Breast epithelium (tissue), 3 donors: ENCODE measurements around the gene TNFRSF17. TPM values are rescaled to one million over a fixed set of nuclear protein-coding genes. Genes with fewer than 3 reads are reported as not detected.

Source experiments
- total RNA-seq, 3 donors: library from RNA; depleted of rRNA; stranded (reverse); fragments of >200 nt; gene quantifications; one replicate each; pipeline ENCODE4 v1.1.0, GENCODE V29; 2016

Gene TNFRSF17
- total RNA-seq, 3 donors from 2014 or later = 0.44 to 0.98 TPM; not detected in 1

Other genes starting within 250 kb of the TNFRSF17 start
- 10 to 100 TPM; 38.6 to 53.7 (median 47.9) TPM for gene TXNDC11, start 222.4 kb upstream of the TNFRSF17 start, total RNA-seq
- 10 to 100 TPM; 58.4 to 70.7 (median 67.5) TPM for gene ZC3H7A, start 168.0 kb upstream of the TNFRSF17 start, total RNA-seq
- gene RSL1D1, start 113.7 kb upstream of the TNFRSF17 start, total RNA-seq = 100 to 1,000 TPM; 150 to 219 (median 172) TPM
- gene GSPT1, start 49.3 kb upstream of the TNFRSF17 start, total RNA-seq = 10 to 100 TPM; 61.3 to 68.5 (median 67.6) TPM
- 10 to 100 TPM; 14.8 to 23.9 (median 20.3) TPM for gene NPIPB2, start 23.2 kb upstream of the TNFRSF17 start, total RNA-seq
- 10 to 100 TPM; 19.2 to 37.4 (median 28.8) TPM for gene SNX29, start 11.5 kb downstream of the TNFRSF17 start, total RNA-seq